DND-41 (cell line): ENCODE results near the gene RTKN2.

Experiments
- ATAC-seq: fragments of 200-7000 bp; cut with Tn5 transposase; 3 replicates; pipeline ENCODE4 v1.9.1; 2021; ENCODE audit warnings: low read depth; ENCODE audit not compliant: insufficient read depth
- DNase-seq: peaks from one replicate; pipeline ENCODE4 v3.0.0-alpha.2; 2020
- H2AFZ ChIP-seq: 2 replicates; pipeline ENCODE4 v1.6.0; 2012; ENCODE audit warnings: low read depth, low read length
- H3K27ac ChIP-seq: 2 replicates; pipeline ENCODE4 v1.5.1; 2012; ENCODE audit warnings: low read length, inconsistent platforms
- H3K27me3 ChIP-seq: fragments of 200-600 bp; sonication (generic); 2 replicates; pipeline ENCODE4 v1.6.0; 2012; ENCODE audit warnings: low read length, mild to moderate bottlenecking, inconsistent platforms; ENCODE audit not compliant: insufficient read depth, poor library complexity
- H3K36me3 ChIP-seq: 2 replicates; pipeline ENCODE4 v1.5.1; 2012; ENCODE audit warnings: low read length, inconsistent platforms; ENCODE audit not compliant: insufficient read depth
- H3K4me1 ChIP-seq: 2 replicates; pipeline ENCODE4 v1.5.1; 2012; ENCODE audit warnings: mild to moderate bottlenecking, low read length; ENCODE audit not compliant: insufficient read depth
- H3K4me2 ChIP-seq: 2 replicates; pipeline ENCODE4 v1.6.0; 2012; ENCODE audit warnings: mild to moderate bottlenecking, moderate library complexity, low read length, inconsistent platforms; ENCODE audit not compliant: insufficient read depth
- H3K4me3 ChIP-seq, 2 experiments: fragments of 200-600 bp in 1 of 2; shearing (Covaris generic) in 1 of 2; 2 replicates each; pipeline ENCODE4 v1.5.1; 2012 to 2016; ENCODE audit warnings: inconsistent platforms in 2 of 2, low read length in 2 of 2, mild to moderate bottlenecking in 2 of 2, low read depth in 1 of 2, moderate library complexity in 1 of 2
- H3K79me2 ChIP-seq: 2 replicates; pipeline ENCODE4 v1.6.0; 2012; ENCODE audit warnings: low read length, inconsistent platforms; ENCODE audit not compliant: insufficient read depth
- H3K9ac ChIP-seq: 2 replicates; pipeline ENCODE4 v1.6.0; 2012; ENCODE audit warnings: low read depth, mild to moderate bottlenecking, inconsistent platforms, low read length, moderate library complexity
- H3K9me3 ChIP-seq: 2 replicates; pipeline ENCODE4 v1.5.1; 2012; ENCODE audit warnings: low read length, moderate library complexity, mild to moderate bottlenecking, inconsistent platforms; ENCODE audit not compliant: insufficient read depth, severe bottlenecking
- H4K20me1 ChIP-seq: 2 replicates; pipeline ENCODE4 v1.6.0; 2012; ENCODE audit warnings: low read length; ENCODE audit not compliant: insufficient read depth
- CTCF ChIP-seq: IDR thresholded peaks from 2 replicates; pipeline ENCODE4 v1.5.1; 2012; ENCODE audit warnings: borderline replicate concordance, low read length, moderate library complexity, mild to moderate bottlenecking; ENCODE audit not compliant: poor library complexity, severe bottlenecking; ENCODE audit errors: extremely low read depth
- EZH2 ChIP-seq: IDR thresholded peaks from 3 replicates; pipeline ENCODE4 v1.6.1; 2012; ENCODE audit warnings: borderline replicate concordance, low read depth, mild to moderate bottlenecking, moderate library complexity, low read length, inconsistent platforms; ENCODE audit not compliant: severe bottlenecking

Gene RTKN2

GRCh38 chr10:62136931-62137330 lies 131.7 kb downstream of the RTKN2 start:
- H3K9me3 ChIP-seq, result no peaks in the 10 kb centered on the region
- H3K27me3 ChIP-seq, result no peaks in the 10 kb centered on the region
- TF ChIP-seq CTCF (no peak), EZH2 (no peak)
- H3K9ac ChIP-seq, result no peak overlapping the region
- no peaks in the 10 kb centered on the region for H4K20me1 ChIP-seq
- no peak overlapping the region for H3K4me3 ChIP-seq
- no peaks in the 10 kb centered on the region for H3K4me1 ChIP-seq
- no peak overlapping the region for H3K4me2 ChIP-seq
- H3K36me3 ChIP-seq, result no peaks in the 10 kb centered on the region
- H3K27ac ChIP-seq, result no peak overlapping the region
- H2AFZ ChIP-seq, result no peak overlapping the region
- ATAC-seq (no peak), DNase-seq (no peak)
- no peaks in the 10 kb centered on the region for H3K79me2 ChIP-seq

- no peak for ATAC-seq
- Histone ChIP-seq H2AFZ (no peak overlapping the region), H3K9ac (no peak overlapping the region), H3K27ac (no peak overlapping the region), H3K4me3 (no peak overlapping the region), H3K36me3 (no peaks in the 10 kb centered on the region), H3K79me2 (no peaks in the 10 kb centered on the region), H3K27me3 (no peaks in the 10 kb centered on the region), H3K4me1 (no peaks in the 10 kb centered on the region), H4K20me1 (no peaks in the 10 kb centered on the region), H3K4me2 (no peak overlapping the region), H3K9me3 (no peaks in the 10 kb centered on the region)
- TF ChIP-seq EZH2 (no peak), CTCF (no peak)
- DNase-seq, result no peak
Measured at GRCh38 chr10:62133618-62134017, 135.0 kb downstream of the RTKN2 start.
